Neural progenitor cell (in vitro differentiated cells): Measurements from ENCODE around the gene KLK2. TPM values are rescaled to one million over a fixed set of nuclear protein-coding genes. Genes with fewer than 3 reads are reported as not detected.

ENCODE experiments used
- DNase-seq: peaks from one replicate; pipeline ENCODE4 v3.0.0-alpha.2; 2016; ENCODE audit warnings: low spot score
- H2AFZ ChIP-seq: fragments of 200-600 bp; sonication (generic); replicated peaks from 2 replicates; pipeline ENCODE4 v1.6.1; 2016; ENCODE audit warnings: antibody characterized with exemption
- H3F3A ChIP-seq: fragments of 200-600 bp; sonication (generic); 2 replicates; pipeline ENCODE4 v1.6.1; 2016; ENCODE audit warnings: antibody characterized with exemption, low read depth
- H3K27ac ChIP-seq: fragments of 200-600 bp; sonication (generic); 2 replicates; pipeline ENCODE4 v1.5.1; 2016; ENCODE audit warnings: mild to moderate bottlenecking
- H3K27me3 ChIP-seq: fragments of 200-600 bp; sonication (generic); 2 replicates; pipeline ENCODE4 v1.6.1; 2016; ENCODE audit warnings: mild to moderate bottlenecking, moderate library complexity
- H3K36me3 ChIP-seq: fragments of 200-600 bp; sonication (generic); 2 replicates; pipeline ENCODE4 v1.5.1; 2016
- H3K4me1 ChIP-seq: fragments of 200-600 bp; sonication (generic); 2 replicates; pipeline ENCODE4 v1.6.1; 2016; ENCODE audit warnings: mixed run types
- H3K4me2 ChIP-seq: fragments of 200-600 bp; sonication (generic); 2 replicates; pipeline ENCODE4 v1.6.1; 2016
- H3K4me3 ChIP-seq: fragments of 200-600 bp; sonication (generic); 2 replicates; pipeline ENCODE4 v1.5.1; 2016
- H3K79me2 ChIP-seq: fragments of 200-600 bp; sonication (generic); 2 replicates; pipeline ENCODE4 v1.6.1; 2016; ENCODE audit warnings: low read depth
- H3K9ac ChIP-seq: fragments of 200-600 bp; sonication (generic); 2 replicates; pipeline ENCODE4 v1.6.1; 2016
- H3K9me3 ChIP-seq: fragments of 200-600 bp; sonication (generic); 2 replicates; pipeline ENCODE4 v1.5.1; 2016; ENCODE audit warnings: low read depth
- H4K20me1 ChIP-seq: fragments of 200-600 bp; sonication (generic); 2 replicates; pipeline ENCODE4 v1.6.1; 2016; ENCODE audit warnings: low read depth
- H3K27ac Mint-ChIP-seq: 3 replicates; pipeline ENCODE4 v1.8.0; 2021; ENCODE audit warnings: mixed read lengths
- H3K27me3 Mint-ChIP-seq: 2 replicates; pipeline ENCODE4 v1.8.0; 2022; ENCODE audit warnings: low read depth, mild to moderate bottlenecking, inconsistent platforms, moderate library complexity, mixed read lengths; ENCODE audit not compliant: insufficient read depth
- H3K36me3 Mint-ChIP-seq: 3 replicates; pipeline ENCODE4 v1.8.0; 2021; ENCODE audit warnings: mixed read lengths
- H3K4me1 Mint-ChIP-seq: 3 replicates; pipeline ENCODE4 v1.8.0; 2021; ENCODE audit warnings: mixed read lengths
- H3K4me3 Mint-ChIP-seq: 3 replicates; pipeline ENCODE4 v1.8.0; 2021; ENCODE audit warnings: mild to moderate bottlenecking, moderate library complexity, mixed read lengths
- H3K9me3 Mint-ChIP-seq: 3 replicates; pipeline ENCODE4 v1.8.0; 2020; ENCODE audit warnings: mixed read lengths
- EZH2 ChIP-seq: fragments of 200-600 bp; sonication (generic); IDR thresholded peaks from 2 replicates; pipeline ENCODE4 v1.6.1; 2017; ENCODE audit warnings: antibody characterized with exemption, mild to moderate bottlenecking, moderate library complexity
- EZH2phosphoT487 ChIP-seq: fragments of 200-600 bp; sonication (generic); IDR thresholded peaks from 2 replicates; pipeline ENCODE4 v1.6.1; 2017; ENCODE audit warnings: antibody characterized with exemption
- total RNA-seq: library from RNA; depleted of rRNA; stranded (reverse); fragments of >200 nt; gene quantifications from 2 replicates; pipeline ENCODE4 v1.2.3, GENCODE V29; 2015; ENCODE audit warnings: low replicate concordance
- TF ChIP-seq, protein P1 (sequence below): fragments of 200-600 bp; sonication (generic); IDR thresholded peaks from 2 replicates; pipeline ENCODE4 v1.5.1; 2017; ENCODE audit warnings: antibody characterized with exemption, mild to moderate bottlenecking

KLK2 gene
- total RNA-seq, 1 donor from 2014 or later: not detected

DNA sequence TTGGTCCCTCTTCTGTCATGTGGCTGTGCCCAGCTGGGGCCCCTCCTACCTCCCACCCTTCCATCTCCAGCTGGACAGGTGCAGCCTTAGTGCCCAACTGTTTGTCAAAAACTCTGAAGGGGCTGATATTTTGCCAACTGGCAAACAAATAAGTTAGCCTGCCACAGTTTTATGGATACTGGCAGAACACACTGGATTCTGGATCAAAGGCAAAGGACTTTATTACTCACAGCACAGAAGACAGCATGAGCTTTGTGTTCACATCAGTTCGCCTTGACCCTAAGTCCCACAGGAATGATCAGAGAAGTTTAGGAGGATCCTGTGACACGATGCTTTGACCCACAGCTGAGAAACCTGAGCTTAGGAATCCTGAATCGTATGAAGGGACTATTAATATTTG lies 16.4 kb downstream of the KLK2 start:
- Histone ChIP-seq H2AFZ (no peak overlapping the region), H3K4me2 (no peak overlapping the region), H3K36me3 (no peaks in the 10 kb centered on the region), H3K79me2 (no peaks in the 10 kb centered on the region), H3K9me3 (no peaks in the 10 kb centered on the region), H3K27me3 (peaks cover 59% of the 10 kb centered on the region), H3K27ac (no peak overlapping the region), H3K4me3 (no peak overlapping the region), H3F3A (no peaks in the 10 kb centered on the region), H4K20me1 (no peaks in the 10 kb centered on the region), H3K4me1 (no peaks in the 10 kb centered on the region), H3K9ac (no peak overlapping the region)
- no peak overlapping the region for H3K27ac Mint-ChIP-seq
- peaks cover 7% of the 10 kb centered on the region for H3K9me3 Mint-ChIP-seq
- peaks cover 22% of the 10 kb centered on the region for H3K27me3 Mint-ChIP-seq
- DNase-seq: no peak
- TF ChIP-seq EZH2: no peak
- TF ChIP-seq EZH2phosphoT487: no peak
- TF ChIP-seq, protein P1, sequence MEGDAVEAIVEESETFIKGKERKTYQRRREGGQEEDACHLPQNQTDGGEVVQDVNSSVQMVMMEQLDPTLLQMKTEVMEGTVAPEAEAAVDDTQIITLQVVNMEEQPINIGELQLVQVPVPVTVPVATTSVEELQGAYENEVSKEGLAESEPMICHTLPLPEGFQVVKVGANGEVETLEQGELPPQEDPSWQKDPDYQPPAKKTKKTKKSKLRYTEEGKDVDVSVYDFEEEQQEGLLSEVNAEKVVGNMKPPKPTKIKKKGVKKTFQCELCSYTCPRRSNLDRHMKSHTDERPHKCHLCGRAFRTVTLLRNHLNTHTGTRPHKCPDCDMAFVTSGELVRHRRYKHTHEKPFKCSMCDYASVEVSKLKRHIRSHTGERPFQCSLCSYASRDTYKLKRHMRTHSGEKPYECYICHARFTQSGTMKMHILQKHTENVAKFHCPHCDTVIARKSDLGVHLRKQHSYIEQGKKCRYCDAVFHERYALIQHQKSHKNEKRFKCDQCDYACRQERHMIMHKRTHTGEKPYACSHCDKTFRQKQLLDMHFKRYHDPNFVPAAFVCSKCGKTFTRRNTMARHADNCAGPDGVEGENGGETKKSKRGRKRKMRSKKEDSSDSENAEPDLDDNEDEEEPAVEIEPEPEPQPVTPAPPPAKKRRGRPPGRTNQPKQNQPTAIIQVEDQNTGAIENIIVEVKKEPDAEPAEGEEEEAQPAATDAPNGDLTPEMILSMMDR: no peak
- H3K4me1 Mint-ChIP-seq: no peaks in the 10 kb centered on the region
- H3K36me3 Mint-ChIP-seq: no peaks in the 10 kb centered on the region
- H3K4me3 Mint-ChIP-seq: no peak overlapping the region

DNA sequence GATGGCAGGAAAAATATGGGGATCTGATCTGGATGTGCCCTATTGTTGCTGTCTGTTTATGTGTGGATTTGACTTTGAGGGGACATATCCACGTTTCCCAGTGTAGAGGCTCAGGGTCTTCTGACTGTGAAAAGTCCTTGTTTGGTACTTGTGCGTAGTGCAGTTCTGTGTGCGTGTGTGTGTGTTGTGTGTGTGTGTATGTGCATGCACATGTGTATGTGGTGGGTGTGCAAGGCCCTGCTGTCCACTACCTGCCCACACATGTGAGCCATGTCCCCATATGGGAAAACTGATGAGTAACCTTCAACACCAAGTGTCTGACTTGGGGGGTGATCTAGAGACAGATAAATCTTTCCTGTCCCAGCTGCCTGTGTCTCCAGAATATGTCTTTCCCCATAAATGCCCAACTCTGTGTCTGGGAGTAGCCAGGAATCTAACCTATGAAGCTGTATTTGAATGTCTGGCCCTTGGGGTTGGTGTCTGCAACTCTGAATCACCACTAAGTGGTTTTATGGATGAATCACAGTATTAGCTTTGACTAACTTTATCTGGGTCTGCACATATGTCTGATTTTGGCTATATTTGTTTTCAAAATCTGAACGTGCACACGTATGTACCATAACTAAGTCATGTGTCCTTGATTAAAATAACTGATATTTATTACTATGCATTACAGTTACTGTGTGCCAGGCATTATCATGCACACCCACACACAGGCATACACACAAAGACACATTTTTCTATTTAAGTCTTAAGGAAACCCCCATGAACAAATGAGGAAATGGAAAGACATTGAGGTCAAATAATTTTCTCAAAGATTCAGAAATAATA lies 17.4 kb downstream of the KLK2 start:
- Mint-ChIP-seq H3K4me1 (no peaks in the 10 kb centered on the region), H3K9me3 (peaks cover 7% of the 10 kb centered on the region), H3K27me3 (peaks cover 24% of the 10 kb centered on the region), H3K36me3 (no peaks in the 10 kb centered on the region), H3K4me3 (no peak overlapping the region), H3K27ac (no peak overlapping the region)
- H3K27ac ChIP-seq: no peak overlapping the region
- H3F3A ChIP-seq: no peaks in the 10 kb centered on the region
- no peak overlapping the region for H2AFZ ChIP-seq
- H3K9ac ChIP-seq: no peak overlapping the region
- no peak overlapping the region for H3K4me2 ChIP-seq
- H3K9me3 ChIP-seq: no peaks in the 10 kb centered on the region
- peaks cover 49% of the 10 kb centered on the region for H3K27me3 ChIP-seq
- no peaks in the 10 kb centered on the region for H4K20me1 ChIP-seq
- TF ChIP-seq EZH2phosphoT487 (no peak), EZH2 (no peak)
- TF ChIP-seq, protein P1: no peak
- no peaks in the 10 kb centered on the region for H3K79me2 ChIP-seq
- H3K4me1 ChIP-seq: no peaks in the 10 kb centered on the region
- no peak for DNase-seq
- H3K4me3 ChIP-seq: no peak overlapping the region
- no peaks in the 10 kb centered on the region for H3K36me3 ChIP-seq

DNA sequence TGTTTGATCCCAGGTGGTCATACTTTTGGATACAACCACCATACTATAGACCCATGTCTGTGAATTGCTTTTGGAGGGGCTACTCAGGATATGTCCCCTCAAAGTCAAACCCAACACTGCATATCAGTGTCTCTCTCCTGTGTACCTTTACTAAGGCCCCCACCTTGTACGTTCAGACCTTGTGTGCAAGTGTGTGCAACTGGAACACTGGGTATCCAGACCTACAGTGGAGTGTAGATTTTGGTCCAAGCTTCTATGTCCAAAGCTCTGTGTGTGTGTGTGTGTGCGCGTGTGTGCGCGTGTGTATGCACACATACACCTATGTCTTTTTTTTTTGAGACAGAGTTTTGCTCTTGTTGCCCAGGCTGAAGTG lies 18.0 kb downstream of the KLK2 start:
- no peaks in the 10 kb centered on the region for H3K9me3 ChIP-seq
- peaks cover 24% of the 10 kb centered on the region for H3K27me3 Mint-ChIP-seq
- no peaks in the 10 kb centered on the region for H3K36me3 Mint-ChIP-seq
- no peaks in the 10 kb centered on the region for H3K36me3 ChIP-seq
- H2AFZ ChIP-seq: no peak overlapping the region
- no peaks in the 10 kb centered on the region for H3K4me1 ChIP-seq
- no peak overlapping the region for H3K9ac ChIP-seq
- DNase-seq: no peak
- no peaks in the 10 kb centered on the region for H3K4me1 Mint-ChIP-seq
- TF ChIP-seq, protein P1: no peak
- no peak for TF ChIP-seq EZH2
- no peak for TF ChIP-seq EZH2phosphoT487
- H3F3A ChIP-seq: no peaks in the 10 kb centered on the region
- no peaks in the 10 kb centered on the region for H4K20me1 ChIP-seq
- no peak overlapping the region for H3K4me2 ChIP-seq
- H3K4me3 ChIP-seq: no peak overlapping the region
- no peak overlapping the region for H3K27ac ChIP-seq
- H3K9me3 Mint-ChIP-seq: peaks cover 7% of the 10 kb centered on the region
- H3K27me3 ChIP-seq: peaks cover 43% of the 10 kb centered on the region
- no peak overlapping the region for H3K4me3 Mint-ChIP-seq
- no peaks in the 10 kb centered on the region for H3K79me2 ChIP-seq
- H3K27ac Mint-ChIP-seq: no peak overlapping the region
